Femur (tissue), 1 donor: ENCODE measurements around the gene TFF3.

Experiments used
- DNase-seq: peaks from one replicate; pipeline ENCODE4 v3.0.0-alpha.2; 2017

The TFF3 gene

DNA sequence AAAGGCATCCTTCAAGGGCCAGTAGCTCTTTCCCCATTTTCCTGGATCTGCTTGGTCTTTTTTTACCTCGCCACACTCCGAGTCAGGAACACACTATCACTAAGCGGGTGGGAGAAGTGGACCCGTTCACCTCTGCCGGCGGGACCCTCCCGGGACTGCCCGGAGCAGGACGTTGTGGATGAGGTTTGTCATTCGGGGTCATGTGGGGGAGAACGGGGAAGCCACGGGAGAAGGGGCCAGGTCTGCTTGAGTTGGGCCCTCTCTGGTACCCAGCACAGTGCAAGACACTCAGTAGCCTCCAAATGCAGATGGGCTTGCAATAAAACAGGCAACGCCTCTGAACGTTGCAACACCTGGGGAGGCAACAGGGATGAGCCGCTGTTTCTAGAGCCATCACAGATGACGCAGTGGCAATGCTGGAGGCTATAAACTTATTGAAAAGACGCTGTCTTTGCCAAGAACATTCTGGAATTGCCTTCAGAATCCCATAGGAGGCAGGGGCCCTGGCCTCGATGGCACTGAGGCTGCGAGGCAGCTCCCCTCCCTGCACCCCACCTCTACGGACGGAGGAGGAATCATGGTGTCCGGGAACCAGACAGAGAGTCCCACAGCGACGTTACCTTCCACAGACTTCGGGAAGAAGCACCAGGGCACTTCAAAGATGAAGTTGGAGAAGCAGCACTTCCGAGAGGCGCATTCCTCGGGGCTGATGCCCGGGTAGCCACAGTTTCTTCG is 31.8 kb upstream of the TFF3 start:
- no peak for DNase-seq

DNA sequence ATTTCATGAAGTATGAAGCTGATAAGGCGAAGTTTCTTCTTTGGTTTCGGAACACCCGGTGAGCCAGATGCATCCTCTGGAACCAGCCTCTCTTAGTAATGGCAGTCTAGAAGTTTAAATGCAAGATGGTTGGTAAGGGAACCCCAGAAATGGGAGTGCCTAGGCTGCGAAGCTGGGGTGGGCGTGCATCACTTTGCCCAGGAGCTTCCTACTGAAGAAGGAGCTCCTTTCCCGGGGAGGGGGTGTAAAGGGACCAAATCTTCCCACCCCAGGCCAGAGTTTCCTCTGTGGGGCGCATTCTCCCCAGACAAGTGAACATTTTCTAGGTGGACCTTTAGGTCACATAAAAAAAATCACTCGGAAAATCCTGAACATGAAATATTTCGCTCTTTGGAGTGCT is 31.2 kb upstream of the TFF3 start:
- no peak for DNase-seq

DNA sequence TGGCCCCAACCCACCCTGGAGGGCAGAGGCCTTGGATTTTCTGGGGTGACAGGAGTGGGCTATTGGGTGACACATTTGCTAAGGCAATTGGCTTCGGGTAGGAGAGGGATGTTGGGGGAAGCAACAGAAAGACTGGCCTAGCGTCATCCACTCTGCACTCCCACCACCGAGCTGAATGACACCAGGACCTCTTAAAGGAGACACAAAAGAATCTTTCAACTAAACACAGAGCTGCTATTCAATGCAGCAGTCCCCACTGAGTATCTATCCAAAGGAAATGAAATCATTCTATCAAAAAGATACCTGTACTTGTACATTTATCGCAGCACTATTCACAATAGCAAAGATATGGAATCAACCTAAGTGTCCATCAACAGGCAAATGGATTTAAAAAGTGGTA is 29.4 kb upstream of the TFF3 start:
- DNase-seq: no peak

DNA sequence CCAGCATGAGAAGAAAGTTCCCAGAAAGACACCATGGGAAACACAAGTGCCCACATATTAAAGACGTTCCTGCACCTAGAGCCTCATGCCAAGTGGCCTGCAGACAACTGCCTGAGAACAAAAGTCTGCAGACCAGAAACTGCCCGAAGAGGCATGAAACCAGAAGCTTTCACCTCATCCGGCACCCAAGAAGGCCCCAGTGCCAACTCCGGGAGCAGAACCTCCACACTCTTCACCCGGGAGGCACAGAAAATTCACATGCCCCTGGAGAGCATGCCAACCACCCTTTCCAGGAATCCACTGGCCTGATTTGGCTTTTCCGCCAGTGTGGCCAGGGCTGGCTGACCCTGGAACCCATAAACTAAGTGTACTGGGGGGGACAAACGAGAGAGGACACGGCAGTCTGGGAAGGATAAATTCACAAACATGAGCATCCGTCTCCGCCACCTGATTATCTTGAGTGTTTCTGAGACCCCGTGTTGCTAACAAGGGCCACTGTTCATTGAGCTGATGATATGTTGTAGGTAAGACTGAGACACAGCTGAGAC is 28.8 kb upstream of the TFF3 start:
- DNase-seq: no peak

DNA sequence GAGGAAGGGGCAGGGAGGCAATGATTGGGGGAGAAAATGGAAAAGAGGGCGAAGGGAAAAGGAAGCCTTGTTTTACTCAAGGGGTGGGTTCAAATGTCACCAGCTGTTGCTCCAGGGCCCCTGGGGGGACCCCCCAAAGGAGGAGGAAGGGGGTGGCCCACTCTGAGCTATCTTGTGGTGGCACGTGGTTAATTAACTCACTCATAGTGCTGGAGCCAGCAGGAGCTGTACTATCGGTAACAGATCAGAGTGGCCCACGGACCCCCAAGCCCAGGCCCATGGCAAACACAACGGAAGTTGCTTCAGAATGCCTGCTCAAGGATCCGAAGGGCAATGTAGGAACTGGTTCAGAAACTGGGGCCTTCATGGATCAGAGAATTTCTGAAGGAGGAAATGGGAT is 28.3 kb upstream of the TFF3 start:
- no peak for DNase-seq

DNA sequence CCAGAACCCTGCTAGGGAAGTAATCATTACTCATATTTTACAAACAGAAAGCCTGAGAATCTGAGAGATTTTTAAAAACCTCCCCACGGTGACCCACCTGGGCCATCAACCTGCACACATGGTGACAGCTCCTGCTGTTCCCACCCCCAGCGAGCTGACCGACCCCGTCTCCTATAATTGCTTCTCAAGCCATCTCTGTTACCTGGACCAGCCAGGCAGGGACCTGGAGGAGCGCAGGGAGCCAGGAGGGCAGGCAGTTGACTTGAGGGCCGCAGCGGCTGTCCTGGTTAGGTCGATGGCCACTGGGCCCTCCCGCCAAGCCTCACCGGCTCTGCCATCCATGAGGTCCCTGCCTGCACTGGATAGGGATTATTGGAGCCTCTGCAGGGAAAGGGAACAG is 27.9 kb upstream of the TFF3 start:
- DNase-seq: no peak

DNA sequence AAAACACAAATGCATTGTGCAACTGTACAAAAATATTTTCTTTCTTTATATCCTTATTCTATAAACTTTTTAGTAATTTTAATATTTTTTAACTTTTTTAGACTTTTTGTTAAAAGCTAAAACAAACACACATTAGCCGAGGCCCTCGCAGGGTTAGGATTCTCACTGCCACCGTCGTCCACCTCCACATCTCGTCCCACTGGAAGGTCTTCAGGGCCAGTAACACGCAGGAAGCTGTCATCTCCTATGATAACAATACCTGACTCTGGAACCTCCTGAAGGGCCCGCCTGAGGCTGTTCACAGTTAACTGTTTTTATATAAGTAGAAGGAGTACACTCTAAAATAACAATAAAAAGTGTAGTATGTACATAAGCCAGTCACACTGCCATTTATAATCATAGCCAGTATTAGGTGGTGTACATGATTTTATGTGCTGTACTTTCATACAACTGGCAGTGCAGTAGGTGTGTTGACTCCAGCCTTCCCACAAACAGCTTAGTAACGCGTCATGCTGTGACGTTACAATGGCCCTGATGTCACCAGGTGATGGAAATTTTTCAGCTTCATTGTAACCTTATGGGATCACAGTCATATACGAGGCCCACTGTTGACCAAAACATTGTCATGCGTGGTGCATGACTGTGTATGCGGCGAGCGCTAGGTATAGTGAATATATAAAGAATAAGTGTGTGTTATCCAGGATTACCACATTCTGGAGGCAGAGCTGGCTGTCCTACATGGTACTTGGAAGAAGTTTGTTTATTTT is 26.8 kb upstream of the TFF3 start:
- no peak for DNase-seq

DNA sequence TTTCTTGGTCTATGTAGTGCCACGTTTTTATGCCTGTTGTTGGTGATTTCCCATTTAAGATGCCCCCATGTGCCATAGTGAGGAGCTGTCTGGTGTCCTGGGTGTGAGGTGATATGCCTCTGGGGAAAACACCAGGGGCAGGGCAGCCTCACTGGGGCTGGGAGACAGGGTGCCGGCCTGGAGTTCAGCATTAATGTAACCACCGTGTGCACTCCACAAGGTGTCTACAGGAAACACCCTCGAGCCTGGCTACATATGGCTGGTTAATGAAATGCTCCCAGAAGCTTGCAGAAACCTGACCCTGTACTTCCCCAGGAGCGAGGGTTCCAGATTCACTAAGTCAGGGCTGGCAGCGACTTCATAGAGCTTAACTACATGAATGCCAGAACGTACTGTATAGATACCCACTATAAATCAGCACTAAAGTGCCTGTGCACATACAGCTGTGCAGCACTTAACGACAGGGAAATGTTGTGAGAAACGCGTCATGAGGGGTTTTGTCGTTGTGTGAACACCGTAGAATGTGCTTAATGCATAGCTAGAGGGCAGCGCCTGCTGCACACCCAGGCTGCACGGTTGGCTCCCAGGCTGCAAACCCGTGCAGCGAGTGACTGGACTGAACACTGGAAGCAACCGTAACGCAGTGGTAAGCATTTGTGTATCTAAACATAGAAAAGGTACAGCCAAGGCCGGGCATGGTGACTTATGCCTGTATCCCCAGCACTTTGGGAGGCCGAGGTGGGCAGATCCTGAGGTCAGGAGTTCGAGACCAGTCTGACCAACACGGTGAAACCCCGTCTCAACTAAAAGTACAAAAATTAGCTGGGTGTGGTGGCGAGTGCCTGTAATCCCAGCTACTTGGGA is 25.2 kb upstream of the TFF3 start:
- DNase-seq: no peak

DNA sequence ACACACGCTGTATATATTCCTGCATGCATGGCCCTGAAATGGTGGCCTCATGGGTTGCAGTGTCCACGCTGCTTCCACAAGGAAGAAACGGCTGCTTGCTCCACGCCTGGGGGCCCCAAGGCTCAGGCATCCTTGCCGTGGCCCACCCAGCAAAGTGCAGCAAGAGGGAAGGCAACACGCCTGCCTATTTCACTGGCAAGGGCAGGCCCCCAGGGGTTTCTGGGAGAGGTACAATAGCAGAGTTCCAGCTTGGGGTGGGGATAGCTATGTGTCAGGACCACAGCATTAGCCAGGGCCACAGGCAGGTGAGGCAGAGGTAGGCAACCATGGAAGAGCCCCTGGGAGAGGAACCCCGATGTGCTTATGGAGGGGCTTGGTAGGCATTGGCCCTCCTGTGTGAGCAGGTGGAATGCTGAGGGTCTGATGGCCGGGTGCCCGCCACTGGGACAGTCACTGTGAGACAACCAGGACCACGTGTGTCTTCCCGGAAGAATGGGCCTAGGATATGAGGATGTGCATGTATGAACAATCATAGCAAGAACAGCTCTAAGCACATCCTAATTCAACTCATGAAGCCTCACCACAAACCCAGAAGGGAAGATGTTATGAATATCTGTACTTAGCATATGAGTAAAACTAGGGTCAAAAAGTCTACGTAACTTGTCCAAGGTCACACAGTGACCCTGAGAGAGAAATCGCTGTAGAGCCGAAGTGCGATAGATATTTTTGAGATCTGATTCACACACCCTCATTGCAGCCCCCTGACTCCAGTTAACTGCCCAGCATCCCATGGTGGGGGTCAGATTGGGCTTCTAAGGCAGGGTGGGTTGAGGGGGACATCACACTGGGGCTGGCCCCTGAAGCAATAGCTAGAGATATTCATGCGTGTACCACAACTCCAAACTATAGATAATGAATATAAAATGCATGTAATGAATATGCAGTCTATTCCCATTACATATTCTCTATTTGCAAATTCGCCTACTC is 23.8 kb upstream of the TFF3 start:
- DNase-seq: no peak

DNA sequence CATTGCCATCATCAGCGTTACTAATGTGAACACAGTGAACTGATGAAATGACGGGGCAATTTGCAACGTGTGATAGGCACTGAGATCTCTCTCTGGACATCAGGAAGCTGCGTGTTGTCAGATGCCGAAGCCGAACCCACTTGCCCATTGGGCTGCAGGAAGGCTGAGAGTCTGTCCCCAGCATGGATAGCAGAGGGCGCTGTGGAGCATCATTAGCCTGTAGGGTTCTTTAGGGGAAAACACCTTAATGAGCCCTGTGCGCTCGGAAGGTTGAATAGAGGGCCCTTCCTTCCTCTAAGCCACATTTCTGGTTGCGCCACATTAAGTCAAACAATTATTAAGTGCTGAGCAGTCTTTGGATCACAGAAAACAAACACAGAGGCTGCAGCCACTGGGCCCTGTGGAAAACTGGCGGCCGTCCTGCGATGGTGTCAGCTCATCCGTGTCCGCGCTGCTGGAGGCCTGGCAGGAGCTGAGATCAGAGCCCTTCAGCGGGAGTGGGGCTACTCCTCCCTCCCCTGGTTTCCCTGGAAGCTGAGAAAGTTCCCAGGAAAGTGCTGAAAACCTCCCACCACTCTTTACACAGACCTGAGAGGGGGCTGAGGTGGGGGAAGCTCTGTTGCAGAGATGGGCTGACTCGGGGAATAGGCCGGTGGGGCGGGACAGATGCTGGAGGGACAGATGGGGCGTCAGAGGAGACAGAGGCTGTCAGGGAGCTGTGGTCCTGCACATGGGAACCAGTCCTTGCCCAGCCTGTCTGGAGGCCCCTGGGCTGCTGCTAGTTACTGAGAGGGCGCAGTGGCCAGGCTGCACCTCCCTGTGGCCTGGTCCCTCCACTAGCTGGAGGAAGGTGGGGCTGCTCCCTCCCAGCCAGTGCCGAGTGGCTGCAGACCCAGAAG is 22.9 kb upstream of the TFF3 start:
- peak; percentile 71 for DNase-seq

DNA sequence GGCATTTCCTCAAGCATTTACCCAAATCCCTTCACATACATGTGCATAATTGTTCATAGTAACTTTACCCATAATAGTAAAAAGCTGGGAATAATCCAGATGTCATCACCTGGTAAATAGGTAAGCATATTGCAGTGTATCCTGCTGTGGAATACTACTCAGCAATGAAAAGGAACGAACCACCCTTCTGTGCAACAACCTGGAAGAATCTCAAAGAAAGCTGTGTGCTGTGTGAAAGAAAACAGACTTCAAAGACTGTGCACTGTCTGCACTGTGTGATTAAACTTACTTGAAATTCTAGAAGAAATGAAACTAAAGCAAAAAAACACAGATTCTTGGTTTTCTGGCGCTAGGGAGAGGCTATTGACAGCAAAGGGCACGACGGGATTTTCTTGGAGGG is 22.1 kb upstream of the TFF3 start:
- DNase-seq: no peak

DNA sequence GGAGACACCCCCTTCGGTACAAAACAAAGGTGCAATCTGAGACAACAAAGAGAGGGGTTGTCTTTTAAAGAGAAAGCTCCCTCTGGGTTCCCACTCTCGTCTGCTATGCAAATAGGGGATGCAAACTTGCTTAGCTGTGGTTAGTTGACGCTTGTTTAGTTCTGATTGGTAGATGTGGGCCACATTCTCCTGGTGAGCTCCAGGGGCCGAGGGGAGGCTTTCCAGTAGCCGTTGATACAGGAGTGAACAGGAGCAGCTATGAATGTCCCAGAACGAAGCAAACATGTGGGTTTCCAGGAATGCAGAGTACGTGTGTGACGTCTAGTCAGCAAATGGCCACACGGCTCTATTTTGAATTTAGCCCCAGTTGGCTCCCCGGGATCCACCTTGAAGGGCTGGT is 20.8 kb upstream of the TFF3 start:
- no peak for DNase-seq

DNA sequence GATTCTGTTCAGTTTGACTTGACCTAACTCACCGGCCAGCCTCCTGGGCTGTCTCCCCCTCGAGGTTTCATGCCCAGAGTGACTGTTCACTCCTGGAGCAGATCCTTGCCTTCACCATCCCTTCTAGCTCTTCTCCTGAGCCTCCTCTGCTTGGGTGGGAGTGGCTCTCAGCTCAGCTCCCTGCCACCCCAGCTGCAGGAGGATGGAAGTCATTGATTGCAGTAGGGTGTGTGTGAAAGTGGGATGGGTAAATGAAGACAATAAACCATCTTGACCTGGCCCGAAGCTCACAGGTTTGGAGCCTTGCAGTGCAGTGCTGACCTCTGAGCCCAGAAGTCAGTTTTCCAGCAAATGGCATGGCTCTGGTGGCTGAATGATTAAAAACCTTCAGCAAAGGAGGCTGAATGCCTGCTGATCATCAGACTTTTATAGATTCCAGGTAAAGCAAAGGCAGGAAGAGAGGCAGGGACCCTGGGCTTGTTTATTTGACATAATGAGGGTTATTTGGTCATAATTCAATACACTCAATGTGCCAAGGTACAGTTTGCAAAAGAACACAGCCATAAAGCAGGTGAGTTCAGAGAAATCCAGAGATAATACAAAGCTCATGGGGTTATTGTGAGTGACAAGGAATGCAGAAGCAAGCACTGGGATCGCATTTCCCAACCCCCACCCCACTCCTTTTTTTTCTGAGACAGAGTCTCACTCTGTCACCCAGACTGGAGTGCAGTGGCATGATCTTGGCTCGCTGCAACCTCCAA is 17.5 kb upstream of the TFF3 start:
- no peak for DNase-seq

DNA sequence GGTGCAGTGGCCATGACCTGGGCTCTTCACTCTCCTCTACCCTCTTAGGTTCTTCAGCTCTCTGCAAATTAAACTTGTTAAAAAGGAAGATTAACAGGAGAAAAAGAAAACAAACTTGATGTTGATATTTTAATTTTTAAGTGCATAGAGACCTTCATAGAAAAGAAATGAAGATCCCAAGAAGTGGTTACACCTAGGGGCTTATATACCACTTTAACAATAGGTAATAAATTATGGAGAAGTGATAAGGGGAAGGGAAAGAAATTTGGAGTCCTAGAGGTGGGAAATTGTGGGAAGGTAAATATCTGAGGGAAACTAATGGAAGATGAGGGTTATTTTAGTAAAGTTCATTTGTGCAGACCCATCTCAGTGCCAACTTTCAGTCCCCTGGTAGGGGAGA is 16.5 kb upstream of the TFF3 start:
- no peak for DNase-seq

DNA sequence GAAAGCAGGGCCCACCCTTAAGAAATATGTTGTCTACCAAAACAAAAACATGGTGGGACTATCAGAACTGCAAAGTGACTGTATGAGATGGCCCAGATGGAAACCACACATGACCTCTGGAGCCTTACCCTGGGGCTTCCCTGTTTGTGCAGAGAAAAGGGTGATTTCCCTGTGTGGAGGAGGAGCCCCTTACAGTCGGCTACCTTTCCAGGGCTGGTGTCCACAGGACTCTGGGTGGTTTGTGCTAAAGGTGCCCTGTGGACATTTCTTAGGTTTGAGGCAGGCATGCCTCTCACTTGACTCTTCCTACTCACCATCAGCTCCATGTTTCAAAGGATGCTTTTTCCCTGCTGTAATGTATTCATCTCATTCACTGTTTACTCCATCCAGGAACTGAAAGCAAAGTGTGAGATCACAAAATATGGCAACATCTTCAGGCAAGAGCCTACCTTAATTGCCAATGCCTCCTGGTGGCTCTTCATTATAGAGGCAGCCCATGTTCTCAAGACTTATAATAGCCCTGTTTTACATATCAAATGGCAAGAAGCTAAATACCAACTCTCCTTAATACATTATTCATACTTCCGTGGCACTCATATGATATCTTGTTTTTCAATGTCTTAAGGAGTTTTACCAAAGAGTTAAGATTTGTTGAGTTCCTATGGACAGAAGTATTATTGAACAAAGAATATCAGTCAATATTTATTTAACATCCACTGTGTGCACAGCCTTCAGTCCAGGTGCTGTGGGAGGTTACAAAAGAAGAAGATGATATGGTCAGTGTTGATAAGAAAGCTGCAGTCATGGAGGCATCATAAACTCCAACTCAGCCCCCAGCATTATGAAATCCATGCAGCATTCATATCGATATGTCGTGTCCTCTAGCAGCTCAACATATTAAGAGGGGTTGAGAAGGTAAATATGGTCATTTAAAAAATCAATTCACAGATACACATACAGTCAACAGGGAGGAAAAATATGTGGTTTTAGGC is 15.5 kb upstream of the TFF3 start:
- DNase-seq: no peak

DNA sequence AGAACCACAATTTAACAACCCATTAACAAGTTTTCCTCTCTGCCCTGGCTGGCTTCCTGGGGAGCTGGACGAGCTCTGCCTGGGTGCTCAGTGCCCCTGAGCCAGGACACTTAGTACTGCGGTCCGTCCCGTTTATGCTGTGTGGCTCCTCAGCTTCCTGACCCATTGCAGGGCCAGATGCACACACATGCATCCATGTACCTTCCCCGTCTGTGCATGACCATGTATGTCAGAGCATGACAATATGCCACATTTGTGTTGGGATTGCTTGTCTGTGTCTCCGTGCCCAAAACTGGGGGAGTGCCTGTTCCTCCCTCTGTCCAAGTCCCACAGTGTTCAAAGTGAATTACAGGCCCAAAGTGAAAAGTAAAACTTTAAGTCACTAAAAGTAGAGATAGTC is 9.7 kb upstream of the TFF3 start:
- DNase-seq: no peak

DNA sequence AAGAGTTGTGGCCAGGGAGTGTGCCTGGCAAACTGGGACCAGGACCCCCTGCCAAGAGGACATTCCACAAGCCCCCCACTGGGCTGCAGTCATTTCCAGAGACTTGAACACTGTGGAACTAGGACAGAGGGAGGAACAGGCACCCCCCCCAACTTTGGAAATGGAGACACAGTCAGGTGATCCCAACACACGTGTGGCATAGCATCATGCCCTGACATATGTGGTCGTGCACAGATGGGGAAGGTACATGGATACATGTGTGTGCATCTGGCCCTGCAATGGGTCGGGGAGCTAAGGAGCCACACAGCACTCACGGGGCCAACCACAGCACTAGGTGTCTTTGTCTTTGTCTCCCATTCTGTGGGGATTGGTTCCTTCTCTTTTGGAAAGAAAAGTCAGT is 6.6 kb upstream of the TFF3 start:
- DNase-seq: no peak

DNA sequence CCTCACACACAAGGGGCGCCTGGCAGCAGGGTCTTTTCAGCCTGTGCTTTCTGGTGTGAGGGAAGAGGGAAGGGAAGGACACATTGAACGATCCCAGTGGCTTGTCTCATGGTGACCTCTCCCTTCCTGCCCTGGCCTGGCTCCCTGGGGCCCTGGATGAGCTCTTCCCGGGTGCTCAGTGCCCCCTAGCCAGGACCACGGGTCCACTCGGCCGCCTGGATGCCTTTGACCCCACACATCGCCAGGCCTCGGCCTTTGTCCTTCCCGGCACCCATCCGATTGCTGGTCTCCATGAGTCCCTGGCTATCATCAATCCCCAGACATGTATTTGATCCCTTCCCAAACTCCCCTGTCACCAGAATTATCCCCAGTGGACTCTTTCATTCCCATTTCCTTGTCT is 6.0 kb upstream of the TFF3 start:
- DNase-seq: no peak

DNA sequence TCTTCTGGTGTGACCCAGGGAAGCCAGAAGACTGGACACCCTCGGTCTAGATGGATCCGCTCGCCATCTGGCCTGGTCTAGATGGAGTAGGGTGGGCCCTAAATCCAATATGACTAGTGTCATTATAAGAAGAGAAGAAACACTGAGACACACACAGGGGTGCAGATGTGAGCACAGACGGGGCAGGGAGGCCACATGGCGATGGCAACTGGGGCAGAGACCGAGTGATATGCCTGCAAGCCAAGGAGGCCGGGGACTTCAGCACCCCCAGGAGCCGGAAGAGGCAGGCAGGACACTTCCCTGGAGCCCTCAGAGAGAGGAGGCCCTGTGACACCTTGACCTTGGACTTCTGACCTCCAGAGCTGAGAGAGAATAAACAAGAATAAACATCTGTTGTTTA is 5.6 kb upstream of the TFF3 start:
- DNase-seq: no peak
